BJ (cell line): Measurements from ENCODE around the gene ISLR. TPM values are rescaled to one million over a fixed set of nuclear protein-coding genes. Genes with fewer than 3 reads are reported as not detected.

Source experiments
- CTCF ChIA-PET: fragments of 350-600 bp; formaldehyde crosslinking; extraction: SDS; loops from one replicate; lab custom pipeline; 2021; ENCODE audit warnings: antibody characterized with exemption, inconsistent platforms; lab: Yijun Ruan, JAX
- POLR2A ChIA-PET: fragments of 300-600 bp; sonication (Branson Sonifier 250); formaldehyde crosslinking; extraction: SDS; loops from one replicate; lab custom pipeline; 2021; ENCODE audit warnings: antibody characterized with exemption; lab: Charles Lee
- DNase-seq: peaks from one replicate; pipeline ENCODE4 v3.0.0-alpha.2; 2011; ENCODE audit warnings: low read depth
- H3K27me3 ChIP-seq: 2 replicates; pipeline ENCODE4 v1.6.0; 2011; ENCODE audit warnings: low read length; ENCODE audit not compliant: control insufficient read depth, insufficient read depth
- H3K36me3 ChIP-seq: 2 replicates; pipeline ENCODE4 v1.5.1; 2011; ENCODE audit warnings: low read length; ENCODE audit not compliant: control insufficient read depth, insufficient read depth
- H3K4me3 ChIP-seq: 2 replicates; pipeline ENCODE4 v1.5.1; 2011; ENCODE audit warnings: low read depth, mild to moderate bottlenecking, control low read depth, low read length
- polyA plus RNA-seq: library from polyadenylated mRNA; depleted of rRNA; stranded (reverse); fragments of >200 nt; gene quantifications from 2 replicates; pipeline ENCODE4 v1.2.3, GENCODE V29; 2011
- TF ChIP-seq, protein P1 (sequence below): IDR thresholded peaks from 2 replicates; pipeline ENCODE4 v1.5.1; 2011; ENCODE audit warnings: low read depth, mild to moderate bottlenecking, control low read depth, inconsistent platforms, low read length, moderate library complexity; ENCODE audit not compliant: insufficient read depth

The ISLR gene
- polyA plus RNA-seq, 1 experiment = 64.0 TPM

DNA sequence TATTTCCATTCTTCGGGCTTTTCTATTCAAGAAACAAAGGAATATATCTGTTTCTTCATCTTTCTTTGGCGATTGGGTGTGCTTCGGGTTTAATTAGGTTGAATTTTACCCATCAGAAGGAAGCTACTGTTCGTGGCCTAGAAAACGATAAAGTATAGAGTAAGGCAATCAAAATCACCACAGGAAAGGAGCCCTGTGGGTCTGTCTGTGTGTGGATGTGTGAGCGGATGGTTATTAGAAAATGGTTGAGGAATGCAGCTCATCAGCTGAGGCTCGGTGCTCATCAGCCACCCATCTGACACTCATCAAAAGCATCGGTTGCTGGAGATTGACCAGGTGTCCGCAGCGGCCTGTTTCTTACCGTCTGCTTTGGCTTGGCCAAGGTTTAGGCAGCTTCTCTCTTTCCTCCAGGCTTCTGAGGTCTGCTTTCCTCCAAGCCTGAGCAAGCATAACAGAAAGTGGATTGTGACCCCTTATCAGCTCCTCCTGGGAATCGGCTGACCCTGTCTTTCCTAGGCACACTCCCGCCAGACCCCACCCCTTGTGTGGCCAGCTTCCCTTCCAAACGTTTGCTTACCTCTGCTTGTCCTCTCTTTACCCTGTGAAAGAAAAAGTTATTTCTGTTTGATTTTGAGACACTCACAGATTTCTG lies 17.6 kb upstream of the ISLR start:
- TF ChIP-seq, protein P1, sequence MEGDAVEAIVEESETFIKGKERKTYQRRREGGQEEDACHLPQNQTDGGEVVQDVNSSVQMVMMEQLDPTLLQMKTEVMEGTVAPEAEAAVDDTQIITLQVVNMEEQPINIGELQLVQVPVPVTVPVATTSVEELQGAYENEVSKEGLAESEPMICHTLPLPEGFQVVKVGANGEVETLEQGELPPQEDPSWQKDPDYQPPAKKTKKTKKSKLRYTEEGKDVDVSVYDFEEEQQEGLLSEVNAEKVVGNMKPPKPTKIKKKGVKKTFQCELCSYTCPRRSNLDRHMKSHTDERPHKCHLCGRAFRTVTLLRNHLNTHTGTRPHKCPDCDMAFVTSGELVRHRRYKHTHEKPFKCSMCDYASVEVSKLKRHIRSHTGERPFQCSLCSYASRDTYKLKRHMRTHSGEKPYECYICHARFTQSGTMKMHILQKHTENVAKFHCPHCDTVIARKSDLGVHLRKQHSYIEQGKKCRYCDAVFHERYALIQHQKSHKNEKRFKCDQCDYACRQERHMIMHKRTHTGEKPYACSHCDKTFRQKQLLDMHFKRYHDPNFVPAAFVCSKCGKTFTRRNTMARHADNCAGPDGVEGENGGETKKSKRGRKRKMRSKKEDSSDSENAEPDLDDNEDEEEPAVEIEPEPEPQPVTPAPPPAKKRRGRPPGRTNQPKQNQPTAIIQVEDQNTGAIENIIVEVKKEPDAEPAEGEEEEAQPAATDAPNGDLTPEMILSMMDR = no peak
- CTCF ChIA-PET = interaction anchor here (1.2 to 1.7 kb wide), 3 partner anchors 10 to 17 kb away, joined by 3 to 5 read pairs (median 3); no protein-coding TSS in a partner anchor
- POLR2A ChIA-PET = interaction anchor here (0.6 kb wide), 1 partner anchor 159 kb away, joined by 6 read pairs; no protein-coding TSS in a partner anchor
- peaks cover 8% of the 10 kb centered on the region for H3K27me3 ChIP-seq
- no peak overlapping the region for H3K4me3 ChIP-seq
- H3K36me3 ChIP-seq = no peaks in the 10 kb centered on the region
- DNase-seq = no peak

DNA sequence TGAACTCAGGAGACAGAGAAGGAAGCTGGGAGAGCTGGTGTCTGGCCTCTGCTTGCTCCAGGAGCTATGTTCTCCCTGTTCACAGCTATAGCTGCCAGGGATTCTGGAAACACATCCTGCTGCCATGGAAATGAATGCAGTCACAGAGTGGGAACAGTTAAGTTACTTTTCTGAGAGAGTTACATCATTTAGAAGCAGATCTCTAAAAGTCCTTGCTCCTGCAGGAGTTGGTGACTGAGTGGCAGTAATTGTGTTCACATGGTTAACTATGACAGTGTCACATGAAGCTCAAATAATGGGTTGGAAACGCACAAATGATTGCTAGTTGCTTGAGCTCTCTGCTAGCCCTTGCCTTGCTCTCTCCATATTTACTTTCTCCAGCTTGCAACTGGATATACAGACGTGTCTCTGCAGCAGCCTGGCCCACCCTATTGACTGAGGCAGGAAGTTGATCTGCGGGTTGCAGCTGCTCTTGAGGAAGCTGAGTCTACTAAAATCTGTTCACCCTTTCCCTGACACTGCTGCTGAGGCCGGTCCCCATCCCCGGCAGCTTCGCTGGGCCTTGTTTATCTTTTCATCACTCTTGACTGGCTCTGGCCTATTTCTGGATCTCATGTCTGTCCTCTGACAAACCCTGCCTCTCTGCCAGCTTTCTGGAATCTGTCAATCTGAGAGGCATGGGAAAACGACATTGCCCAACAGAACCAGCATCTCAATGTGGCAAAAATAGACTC lies 16.7 kb upstream of the ISLR start:
- CTCF ChIA-PET = interaction anchor here (0.8 to 1.7 kb wide), 5 partner anchors 9 to 18 kb away, joined by 3 to 5 read pairs (median 3); no protein-coding TSS in a partner anchor
- DNase-seq = no peak
- Histone ChIP-seq H3K27me3 (peaks cover 8% of the 10 kb centered on the region), H3K4me3 (no peak overlapping the region), H3K36me3 (no peaks in the 10 kb centered on the region)
- TF ChIP-seq, protein P1 = no peak
- POLR2A ChIA-PET = no interaction called here

DNA sequence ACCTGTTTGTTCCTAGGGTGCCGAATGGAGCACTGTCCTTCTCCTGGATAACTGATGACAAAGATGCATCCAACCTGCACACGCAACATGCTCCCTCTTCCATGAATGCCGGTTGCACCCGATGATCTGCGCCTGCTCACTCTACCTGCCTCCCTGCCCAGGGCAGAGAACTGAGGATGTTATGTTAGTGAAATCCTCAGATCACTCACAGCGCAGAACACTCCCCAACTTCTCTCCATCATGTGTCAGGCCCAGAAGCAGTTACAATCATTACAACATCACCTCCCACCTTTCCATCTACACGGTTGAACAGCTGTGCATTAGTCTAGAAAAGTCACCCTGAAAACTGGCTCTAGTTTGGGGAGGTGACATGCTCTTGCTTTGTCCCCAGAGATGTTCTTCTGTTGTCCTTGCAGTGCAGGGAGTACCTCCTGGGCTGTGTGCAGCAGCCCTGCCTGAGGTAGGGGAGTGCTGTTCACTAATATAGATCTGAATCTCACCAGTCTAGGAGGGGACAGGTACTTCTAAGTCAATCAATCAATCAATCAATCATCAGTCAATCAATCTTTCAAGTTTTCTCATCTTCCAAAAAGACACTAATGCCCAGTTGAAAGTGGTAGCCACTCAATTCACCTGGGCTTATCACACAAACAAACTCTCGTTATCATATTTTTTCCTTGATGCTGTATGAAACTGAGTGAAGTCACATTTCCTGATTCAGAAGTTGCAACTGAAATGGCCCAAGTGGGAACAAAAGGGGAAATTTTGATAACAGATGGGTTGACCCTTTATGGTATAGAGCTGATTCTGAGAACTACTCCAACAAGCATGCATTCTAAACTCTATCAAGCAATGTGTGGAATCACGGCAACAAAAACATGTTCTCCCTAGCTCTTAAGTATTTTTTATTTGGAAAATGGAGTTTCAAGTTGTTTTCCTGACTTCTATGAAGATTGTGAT lies 15.4 kb upstream of the ISLR start:
- H3K4me3 ChIP-seq = no peak overlapping the region
- ChIA-PET POLR2A (no interaction called here), CTCF (interaction anchor here (0.8 to 1.8 kb wide), 2 partner anchors 13 to 20 kb away, joined by 3 read pairs; no protein-coding TSS in a partner anchor)
- DNase-seq = no peak
- H3K27me3 ChIP-seq = peaks cover 10% of the 10 kb centered on the region
- no peaks in the 10 kb centered on the region for H3K36me3 ChIP-seq
- TF ChIP-seq, protein P1 = no peak

DNA sequence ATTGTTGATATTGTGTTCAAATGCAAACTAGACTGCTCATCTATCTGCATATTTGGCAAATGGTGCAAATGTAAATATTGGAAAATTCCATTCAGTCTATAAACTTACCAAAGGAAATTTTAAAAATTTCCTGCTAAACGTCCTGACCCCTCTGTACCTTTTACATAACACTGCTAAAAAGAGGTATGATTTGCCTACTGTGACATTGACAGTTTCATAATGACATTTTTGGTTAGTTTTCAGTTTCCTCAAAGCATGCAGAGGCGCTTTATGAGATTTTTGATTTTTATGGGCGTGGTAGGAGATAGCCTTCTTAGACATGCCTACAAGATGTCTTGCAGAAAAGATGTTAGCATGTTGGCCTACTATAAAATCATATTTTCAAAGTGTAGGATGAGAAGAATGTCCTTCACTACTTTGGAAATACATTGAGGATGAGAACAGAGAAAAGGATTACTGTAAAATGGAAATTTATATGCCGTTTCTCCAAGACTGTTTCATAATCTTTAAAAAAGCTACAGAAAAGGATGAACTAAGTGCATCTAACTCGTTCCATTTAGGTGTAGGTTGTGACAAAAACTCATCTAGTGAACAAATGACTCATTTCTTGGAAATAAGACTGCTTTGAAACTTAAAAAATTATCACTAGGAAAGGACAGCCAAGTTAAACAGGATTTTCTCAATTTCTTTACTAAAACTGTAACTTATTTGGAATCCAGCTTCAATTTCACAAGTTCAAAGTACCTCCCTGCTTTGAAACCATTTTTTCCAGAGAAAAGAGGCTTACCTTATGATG lies 14.5 kb upstream of the ISLR start:
- ChIA-PET POLR2A (no interaction called here), CTCF (interaction anchor here (1.8 kb wide), 1 partner anchor 21 kb away, joined by 3 read pairs; no protein-coding TSS in a partner anchor)
- TF ChIP-seq, protein P1 = no peak
- H3K36me3 ChIP-seq = no peaks in the 10 kb centered on the region
- no peak overlapping the region for H3K4me3 ChIP-seq
- peaks cover 10% of the 10 kb centered on the region for H3K27me3 ChIP-seq
- no peak for DNase-seq
